ENCODE measurements around the gene CHSY1. TPM values are rescaled to one million over a fixed set of nuclear protein-coding genes. Genes with fewer than 3 reads are reported as not detected.
A peak's percentile ranks its signal among the peaks of the same experiment; 100 is the strongest.

Gene CHSY1
- total and polyA plus RNA-seq, 2 experiments from 2014 or later = 5.2 to 31.3 TPM

DNA sequence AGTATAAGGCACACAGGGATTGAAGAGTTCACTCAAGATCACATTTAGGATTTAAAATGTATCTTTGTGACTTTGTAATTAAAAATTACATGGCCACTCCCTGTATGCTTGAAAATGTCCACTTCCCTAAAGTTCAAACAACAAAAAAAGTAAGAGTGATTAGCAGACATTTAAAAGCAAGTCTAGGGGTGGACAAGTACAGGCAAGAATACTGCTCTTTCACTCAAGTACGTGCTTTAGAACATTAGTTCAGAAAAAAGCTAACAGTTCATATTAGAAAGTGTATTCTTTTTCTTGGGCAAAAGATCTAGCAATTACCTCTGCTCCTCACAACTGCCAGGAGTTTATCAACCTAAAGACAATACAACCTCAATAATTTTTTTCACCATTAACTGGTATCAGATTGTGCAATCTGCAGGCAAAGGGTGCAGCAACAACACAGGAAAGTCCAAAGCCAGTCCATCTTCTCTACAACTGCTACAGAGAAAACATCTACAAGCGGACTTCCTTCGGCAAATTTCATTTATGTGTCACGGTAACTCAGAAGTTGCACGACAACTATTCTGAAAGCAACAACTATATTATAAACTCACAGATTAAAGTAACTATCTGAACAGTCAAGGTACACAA lies 18.1 kb downstream of the CHSY1 start:
- no peak for DNase-seq
- Histone ChIP-seq H3K27me3 (replicated peaks; ENCODE audit: insufficient read depth) (no peaks in the 10 kb centered on the region), H3F3A (ENCODE audit: insufficient read depth) (peaks cover 17% of the 10 kb centered on the region; the same call in 1 of the 2 replicates), H3K79me2 (ENCODE audit: insufficient read depth) (peaks cover 100% of the 10 kb centered on the region), H3K36me3 (ENCODE audit: low read depth) (peaks cover 11% of the 10 kb centered on the region; the same call in 1 of the 2 replicates), H3K9ac (no peak overlapping the region), H3K4me2 (ENCODE audit: unreplicated experiment) (no peak overlapping the region), H3K4me3 (no peak overlapping the region), H3K9me3 (ENCODE audit: low read depth) (no peaks in the 10 kb centered on the region), H3K27ac (no peak overlapping the region), H2AFZ (no peak overlapping the region), H3K4me1 (ENCODE audit: insufficient read depth) (no peaks in the 10 kb centered on the region), H4K20me1 (ENCODE audit: insufficient read depth) (peaks cover 6% of the 10 kb centered on the region; the same call in 1 of the 2 replicates), H3K9me2 (ENCODE audit: insufficient read depth) (no peaks in the 10 kb centered on the region)
- 89% methylated on average over 5 of the region's 5 CpGs for WGBS, 2 experiments (ENCODE audit: low coverage in 1 of 2, low lambda C conversion rate in 2 of 2, missing lambda C conversion rate in 2 of 2)
- in situ Hi-C loops (cut with MboI) = no loop called here
- TF ChIP-seq EZH2 (IDR thresholded peaks at IDR 0.05; ENCODE audit: insufficient read depth, poor library complexity, severe bottlenecking) (no peak), EZH2phosphoT487 (IDR thresholded peaks at IDR 0.05; ENCODE audit: insufficient read depth, low read depth) (no peak)

GRCh38 chr15:101232677-101233076 lies 19.2 kb downstream of the CHSY1 start:
- Histone ChIP-seq H4K20me1 (ENCODE audit: insufficient read depth) (peaks cover 6% of the 10 kb centered on the region; the same call in 1 of the 2 replicates), H3K27me3 (replicated peaks; ENCODE audit: insufficient read depth) (no peaks in the 10 kb centered on the region), H3F3A (ENCODE audit: insufficient read depth) (peaks cover 14% of the 10 kb centered on the region; the same call in 1 of the 2 replicates), H3K4me1 (ENCODE audit: insufficient read depth) (no peaks in the 10 kb centered on the region), H3K36me3 (ENCODE audit: low read depth) (peaks cover 11% of the 10 kb centered on the region; the same call in 1 of the 2 replicates), H3K27ac (0 out of 2 replicates have a peak overlapping the region, but pooled peaks have one; percentile 5), H3K9me2 (ENCODE audit: insufficient read depth) (no peaks in the 10 kb centered on the region), H3K4me2 (ENCODE audit: unreplicated experiment) (no peak overlapping the region), H3K4me3 (no peak overlapping the region), H3K79me2 (ENCODE audit: insufficient read depth) (peaks cover 100% of the 10 kb centered on the region), H2AFZ (no peak overlapping the region), H3K9me3 (ENCODE audit: low read depth) (no peaks in the 10 kb centered on the region), H3K9ac (no peak overlapping the region)
- TF ChIP-seq EZH2phosphoT487 (IDR thresholded peaks at IDR 0.05; ENCODE audit: insufficient read depth, low read depth) (no peak), EZH2 (IDR thresholded peaks at IDR 0.05; ENCODE audit: insufficient read depth, poor library complexity, severe bottlenecking) (no peak)
- in situ Hi-C loops (cut with MboI) = no loop called here
- no peak for DNase-seq
- 79 to 80% methylated on average over 5 of the region's 5 CpGs for WGBS, 2 experiments (ENCODE audit: low coverage in 1 of 2, low lambda C conversion rate in 2 of 2, missing lambda C conversion rate in 2 of 2)

DNA sequence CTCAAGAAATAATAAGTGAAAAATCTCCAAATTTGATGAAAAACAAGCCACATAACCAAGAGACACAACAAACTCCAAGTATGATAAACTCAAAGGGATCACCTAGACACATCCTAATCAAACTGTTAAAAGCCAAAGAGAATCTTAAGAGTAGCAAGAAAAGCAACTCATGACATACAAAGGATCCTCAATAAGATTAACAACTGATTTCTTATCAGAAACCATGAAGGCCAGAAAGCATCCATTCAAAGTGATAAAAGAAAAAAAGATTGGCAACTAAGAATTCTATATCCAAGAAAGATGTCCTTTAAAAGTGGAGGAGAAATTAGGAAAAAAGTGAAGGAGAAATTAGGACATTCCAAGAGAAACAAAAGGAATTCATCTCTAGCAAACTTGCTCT lies 23.5 kb downstream of the CHSY1 start:
- Histone ChIP-seq H2AFZ (no peak overlapping the region), H3K4me3 (no peak overlapping the region), H3K9ac (no peak overlapping the region), H3K9me2 (ENCODE audit: insufficient read depth) (no peaks in the 10 kb centered on the region), H3K27me3 (replicated peaks; ENCODE audit: insufficient read depth) (no peaks in the 10 kb centered on the region), H3K4me2 (ENCODE audit: unreplicated experiment) (no peak overlapping the region), H4K20me1 (ENCODE audit: insufficient read depth) (0 out of 2 replicates have a peak, but pooled peaks cover 6% of the 10 kb centered on the region), H3K27ac (no peak overlapping the region), H3K36me3 (ENCODE audit: low read depth) (peaks cover 8% of the 10 kb centered on the region; the same call in 1 of the 2 replicates), H3K79me2 (ENCODE audit: insufficient read depth) (peaks cover 100% of the 10 kb centered on the region), H3K4me1 (ENCODE audit: insufficient read depth) (no peaks in the 10 kb centered on the region), H3K9me3 (ENCODE audit: low read depth) (no peaks in the 10 kb centered on the region), H3F3A (ENCODE audit: insufficient read depth) (peaks cover 8% of the 10 kb centered on the region; the same call in 1 of the 2 replicates)
- no peak for DNase-seq
- no peak for TF ChIP-seq EZH2phosphoT487 (IDR thresholded peaks at IDR 0.05; ENCODE audit: insufficient read depth, low read depth)
- TF ChIP-seq EZH2 (IDR thresholded peaks at IDR 0.05; ENCODE audit: insufficient read depth, poor library complexity, severe bottlenecking) = no peak
- in situ Hi-C loops (cut with MboI) = no loop called here

DNA sequence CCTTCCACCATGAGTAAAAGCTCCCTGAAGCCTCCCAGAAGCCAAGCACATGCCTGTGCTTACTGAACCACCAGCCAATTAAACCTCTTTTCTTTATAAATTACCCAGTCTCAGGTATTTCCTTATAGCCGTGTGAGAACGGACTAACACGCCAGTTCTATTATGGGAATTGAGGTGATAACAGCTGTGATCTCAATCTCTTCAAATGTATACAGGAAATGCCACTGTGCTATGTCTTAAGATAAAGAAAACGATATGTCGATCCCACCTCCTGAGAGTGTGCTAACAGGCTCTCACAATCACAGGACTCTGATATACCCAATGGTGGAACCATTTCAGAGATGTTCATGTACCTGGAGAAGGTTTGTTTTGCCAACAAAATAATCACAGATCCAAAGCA lies 26.2 kb downstream of the CHSY1 start:
- H2AFZ ChIP-seq = no peak overlapping the region
- H3K27ac ChIP-seq = no peak overlapping the region
- 0 out of 2 replicates have a peak, but pooled peaks cover 9% of the 10 kb centered on the region for H3F3A ChIP-seq (ENCODE audit: insufficient read depth)

More for the DNA sequence above, 26.2 kb downstream of the CHSY1 start:
- no peak overlapping the region for H3K4me2 ChIP-seq (ENCODE audit: unreplicated experiment)
- H3K9ac ChIP-seq = no peak overlapping the region
- H3K36me3 ChIP-seq (ENCODE audit: low read depth) = no peaks in the 10 kb centered on the region
- no peak for TF ChIP-seq EZH2 (IDR thresholded peaks at IDR 0.05; ENCODE audit: insufficient read depth, poor library complexity, severe bottlenecking)
- TF ChIP-seq EZH2phosphoT487 (IDR thresholded peaks at IDR 0.05; ENCODE audit: insufficient read depth, low read depth) = no peak
- no peak overlapping the region for H3K4me3 ChIP-seq
- H3K9me2 ChIP-seq (ENCODE audit: insufficient read depth) = no peaks in the 10 kb centered on the region
- no peaks in the 10 kb centered on the region for H3K9me3 ChIP-seq (ENCODE audit: low read depth)
- H4K20me1 ChIP-seq (ENCODE audit: insufficient read depth) = peaks cover 3% of the 10 kb centered on the region; the same call in 1 of the 2 replicates
- DNase-seq = no peak
- H3K4me1 ChIP-seq (ENCODE audit: insufficient read depth) = peaks cover 8% of the 10 kb centered on the region; the same call in 1 of the 2 replicates
- peaks cover 100% of the 10 kb centered on the region for H3K79me2 ChIP-seq (ENCODE audit: insufficient read depth)
- WGBS, 2 experiments (ENCODE audit: low coverage in 1 of 2, low lambda C conversion rate in 2 of 2, missing lambda C conversion rate in 2 of 2) = 77 to 84% methylated on average over 5 of the region's 5 CpGs
- no peaks in the 10 kb centered on the region for H3K27me3 ChIP-seq (replicated peaks; ENCODE audit: insufficient read depth)
- in situ Hi-C loops (cut with MboI) = no loop called here

Data from GM23248 (cell line).